Measurements from ENCODE around the gene PKN1. TPM values are rescaled to one million over a fixed set of nuclear protein-coding genes. Genes with fewer than 3 reads are reported as not detected.

PKN1 gene
- total RNA-seq, 2 donors from 2014 or later: 87.2 to 111 TPM

GRCh38 chr19:14440049-14440448 lies 6.9 kb downstream of the PKN1 start:
- H3K4me1 ChIP-seq: peaks cover 0 to 57% of the 10 kb centered on the region in 2 donors
- peak overlapping the region; percentile 15 to 51 for H3K27ac ChIP-seq
- TF ChIP-seq, protein P1, sequence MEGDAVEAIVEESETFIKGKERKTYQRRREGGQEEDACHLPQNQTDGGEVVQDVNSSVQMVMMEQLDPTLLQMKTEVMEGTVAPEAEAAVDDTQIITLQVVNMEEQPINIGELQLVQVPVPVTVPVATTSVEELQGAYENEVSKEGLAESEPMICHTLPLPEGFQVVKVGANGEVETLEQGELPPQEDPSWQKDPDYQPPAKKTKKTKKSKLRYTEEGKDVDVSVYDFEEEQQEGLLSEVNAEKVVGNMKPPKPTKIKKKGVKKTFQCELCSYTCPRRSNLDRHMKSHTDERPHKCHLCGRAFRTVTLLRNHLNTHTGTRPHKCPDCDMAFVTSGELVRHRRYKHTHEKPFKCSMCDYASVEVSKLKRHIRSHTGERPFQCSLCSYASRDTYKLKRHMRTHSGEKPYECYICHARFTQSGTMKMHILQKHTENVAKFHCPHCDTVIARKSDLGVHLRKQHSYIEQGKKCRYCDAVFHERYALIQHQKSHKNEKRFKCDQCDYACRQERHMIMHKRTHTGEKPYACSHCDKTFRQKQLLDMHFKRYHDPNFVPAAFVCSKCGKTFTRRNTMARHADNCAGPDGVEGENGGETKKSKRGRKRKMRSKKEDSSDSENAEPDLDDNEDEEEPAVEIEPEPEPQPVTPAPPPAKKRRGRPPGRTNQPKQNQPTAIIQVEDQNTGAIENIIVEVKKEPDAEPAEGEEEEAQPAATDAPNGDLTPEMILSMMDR (IDR thresholded peaks at IDR 0.05): no peak
- peak overlapping the region in 1 of 2 donors; percentile 21 for H3K4me3 ChIP-seq
- peak; percentile 79 for DNase-seq (ENCODE audit: low spot score)
- no peaks in the 10 kb centered on the region for H3K27me3 ChIP-seq
- peaks cover 41% of the 10 kb centered on the region for H3K36me3 ChIP-seq
- H3K9me3 ChIP-seq: no peaks in the 10 kb centered on the region

- TF ChIP-seq, protein P1 (IDR thresholded peaks at IDR 0.05): no peak
- no peak for DNase-seq (ENCODE audit: low spot score)
- no peaks in the 10 kb centered on the region for H3K27me3 ChIP-seq
- no peak overlapping the region for H3K27ac ChIP-seq
- no peaks in the 10 kb centered on the region for H3K9me3 ChIP-seq
- peaks cover 0 to 47% of the 10 kb centered on the region in 2 donors for H3K4me1 ChIP-seq
- H3K4me3 ChIP-seq: no peak overlapping the region
- H3K36me3 ChIP-seq: peaks cover 53% of the 10 kb centered on the region
These were observed 8.2 kb downstream of the PKN1 start for GRCh38 chr19:14441041-14441938.

GRCh38 chr19:14442891-14443631 lies 10.0 kb downstream of the PKN1 start:
- H3K27ac ChIP-seq: no peak overlapping the region
- H3K27me3 ChIP-seq: no peaks in the 10 kb centered on the region
- DNase-seq (ENCODE audit: low spot score): no peak
- H3K36me3 ChIP-seq: peaks cover 70% of the 10 kb centered on the region
- H3K9me3 ChIP-seq: no peaks in the 10 kb centered on the region
- H3K4me3 ChIP-seq: no peak overlapping the region
- TF ChIP-seq, protein P1 (IDR thresholded peaks at IDR 0.05): no peak
- peaks cover 0 to 30% of the 10 kb centered on the region in 2 donors for H3K4me1 ChIP-seq

GRCh38 chr19:14443632-14444216 lies 10.6 kb downstream of the PKN1 start:
- TF ChIP-seq, protein P1 (IDR thresholded peaks at IDR 0.05): no peak
- H3K4me1 ChIP-seq: peaks cover 0 to 28% of the 10 kb centered on the region in 2 donors
- H3K36me3 ChIP-seq: peaks cover 77% of the 10 kb centered on the region
- no peak overlapping the region for H3K4me3 ChIP-seq
- no peak overlapping the region for H3K27ac ChIP-seq
- no peaks in the 10 kb centered on the region for H3K27me3 ChIP-seq
- H3K9me3 ChIP-seq: no peaks in the 10 kb centered on the region
- DNase-seq (ENCODE audit: low spot score): no peak

GRCh38 chr19:14446336-14447036 lies 13.4 kb downstream of the PKN1 start:
- no peak overlapping the region for H3K4me3 ChIP-seq
- peaks cover 0 to under 1% of the 10 kb centered on the region in 2 donors for H3K4me1 ChIP-seq
- H3K27me3 ChIP-seq: no peaks in the 10 kb centered on the region
- H3K36me3 ChIP-seq: peaks cover 99% of the 10 kb centered on the region
- no peak overlapping the region for H3K27ac ChIP-seq
- TF ChIP-seq, protein P1 (IDR thresholded peaks at IDR 0.05): no peak
- H3K9me3 ChIP-seq: no peaks in the 10 kb centered on the region
- no peak for DNase-seq (ENCODE audit: low spot score)

Data from right atrium auricular region (tissue), 2 donors.